ENCODE data around the gene EVA1A. TPM values are rescaled to one million over a fixed set of nuclear protein-coding genes. Genes with fewer than 3 reads are reported as not detected.

EVA1A gene
- total RNA-seq, 2 donors from 2014 or later = not detected

DNA sequence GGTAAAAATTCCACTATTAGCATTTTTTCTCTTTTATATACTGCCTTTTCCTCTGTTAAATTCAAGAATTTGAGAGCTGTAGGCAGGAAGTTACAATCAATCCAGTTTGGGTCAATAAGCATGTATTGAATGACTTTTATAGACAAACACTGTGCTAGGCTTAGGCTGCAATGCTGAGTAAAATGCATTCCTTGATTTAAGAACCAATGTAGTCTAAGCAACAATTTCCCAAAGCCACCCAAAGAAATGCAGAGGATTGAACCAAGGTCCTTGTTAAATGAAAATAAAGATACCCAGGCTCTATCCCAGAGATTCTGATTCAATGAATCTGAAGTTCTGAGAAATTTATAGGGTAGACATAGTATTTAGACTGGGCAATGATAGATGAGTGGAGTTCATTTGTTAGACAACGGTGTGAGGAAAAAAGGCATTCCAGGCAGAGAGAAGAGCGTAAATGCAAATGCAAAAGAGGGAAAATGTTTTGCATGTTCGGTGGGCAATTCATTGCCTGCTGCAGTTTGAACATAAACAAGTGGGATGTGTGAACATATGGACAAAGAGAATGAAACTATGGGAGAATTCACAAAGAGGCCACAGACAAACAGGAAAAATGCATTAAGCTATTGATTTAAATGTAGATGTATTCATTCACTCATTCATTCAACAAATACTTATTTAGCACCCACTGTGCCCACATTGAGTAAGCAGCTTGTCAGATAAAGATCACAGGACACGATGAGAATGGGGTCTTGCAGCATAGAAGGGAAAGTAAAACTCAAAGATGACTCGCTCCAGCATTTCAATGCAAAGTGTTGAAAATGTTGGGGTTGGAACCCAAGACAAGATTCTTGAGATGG, 107.1 kb downstream of the EVA1A start:
- Mint-ChIP-seq H3K27me3 (peaks cover 0 to 3% of the 10 kb centered on the region in 2 donors), H3K27ac (no peak overlapping the region), H3K4me1 (ENCODE audit: low read depth in 2 of 2) (no peaks in the 10 kb centered on the region), H3K36me3 (peaks cover 3% of the 10 kb centered on the region), H3K4me3 (no peak overlapping the region), H3K9me3 (peaks cover 5% of the 10 kb centered on the region)
- no peak for DNase-seq (ENCODE audit: low spot score)
- no peak for ATAC-seq

DNA sequence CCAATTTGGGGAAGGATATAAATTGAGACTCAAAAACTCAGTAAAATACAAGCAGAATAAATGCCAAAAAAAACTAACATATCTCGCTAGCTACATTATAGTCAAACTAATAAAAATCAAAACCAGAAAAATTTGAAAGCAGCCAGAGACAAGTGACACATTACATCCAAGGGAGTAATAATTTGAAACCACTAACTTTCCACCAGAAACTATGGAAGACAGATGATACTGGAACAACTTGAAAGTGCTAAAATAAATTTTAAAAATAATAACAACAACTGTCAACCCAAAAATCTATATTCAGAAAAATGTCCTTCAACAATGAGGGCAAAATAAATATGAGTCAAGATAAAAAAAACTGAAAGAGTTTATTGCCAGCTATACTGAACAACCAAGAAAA, 110.7 kb downstream of the EVA1A start:
- Mint-ChIP-seq H3K4me3 (no peak overlapping the region), H3K36me3 (peaks cover 6% of the 10 kb centered on the region), H3K27ac (no peak overlapping the region), H3K9me3 (peaks cover 6% of the 10 kb centered on the region), H3K27me3 (no peaks in the 10 kb centered on the region), H3K4me1 (ENCODE audit: low read depth in 2 of 2) (no peaks in the 10 kb centered on the region)
- DNase-seq (ENCODE audit: low spot score) = no peak
- ATAC-seq = no peak

GRCh38 chr2:75447176-75447575, 113.6 kb downstream of the EVA1A start:
- H3K9me3 Mint-ChIP-seq = peaks cover 6% of the 10 kb centered on the region
- no peak overlapping the region for H3K27ac Mint-ChIP-seq
- DNase-seq (ENCODE audit: low spot score) = no peak
- no peak for ATAC-seq
- H3K4me1 Mint-ChIP-seq (ENCODE audit: low read depth in 2 of 2) = no peaks in the 10 kb centered on the region
- peaks cover 6% of the 10 kb centered on the region for H3K36me3 Mint-ChIP-seq
- H3K27me3 Mint-ChIP-seq = peaks cover 0 to 3% of the 10 kb centered on the region in 2 donors
- no peak overlapping the region for H3K4me3 Mint-ChIP-seq

Other genes with a start within 250 kb of the EVA1A start
- gene MRPL19, start 85.8 kb upstream of the EVA1A start, total RNA-seq = 10 to 100 TPM; 39.1 to 62.5 TPM
- gene GCFC2, start 150.0 kb upstream of the EVA1A start, total RNA-seq = 10 to 100 TPM; 13.5 to 24.8 TPM